ENCODE measurements around the gene KIF22.
A peak's percentile ranks its signal among the peaks of the same experiment; 100 is the strongest.

Gene KIF22

DNA sequence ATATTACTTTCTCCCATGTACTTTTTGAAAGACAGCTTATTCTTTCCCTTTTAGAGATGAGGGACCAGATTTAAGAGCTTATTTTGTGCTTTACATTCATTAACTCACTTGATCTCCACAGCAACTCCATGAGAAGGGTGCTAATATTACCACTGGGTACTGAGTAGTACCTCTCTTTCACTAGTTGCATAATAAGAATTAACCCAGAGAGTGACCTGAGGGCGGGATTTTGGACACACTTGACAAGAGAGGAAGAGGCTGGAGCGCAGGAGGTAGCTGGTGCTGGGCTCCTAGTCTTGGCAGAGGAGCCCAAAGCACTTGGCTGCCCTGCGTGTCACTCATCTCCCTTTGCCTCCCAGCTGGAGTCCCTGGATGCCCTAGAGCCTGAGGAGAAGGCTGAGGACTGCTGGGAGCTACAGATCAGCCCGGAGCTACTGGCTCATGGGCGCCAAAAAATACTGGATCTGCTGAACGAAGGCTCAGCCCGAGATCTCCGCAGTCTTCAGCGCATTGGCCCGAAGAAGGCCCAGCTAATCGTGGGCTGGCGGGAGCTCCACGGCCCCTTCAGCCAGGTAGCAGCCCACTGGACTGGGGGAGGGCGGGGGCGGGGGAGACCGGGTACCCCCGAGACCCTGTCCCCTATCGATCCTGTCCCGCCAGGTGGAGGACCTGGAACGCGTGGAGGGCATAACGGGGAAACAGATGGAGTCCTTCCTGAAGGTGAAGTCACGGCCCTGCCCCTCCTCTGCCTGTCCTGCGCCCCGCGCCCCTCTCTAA, 14.1 kb downstream of the KIF22 start:
- DNase-seq, result peak; percentile 18

DNA sequence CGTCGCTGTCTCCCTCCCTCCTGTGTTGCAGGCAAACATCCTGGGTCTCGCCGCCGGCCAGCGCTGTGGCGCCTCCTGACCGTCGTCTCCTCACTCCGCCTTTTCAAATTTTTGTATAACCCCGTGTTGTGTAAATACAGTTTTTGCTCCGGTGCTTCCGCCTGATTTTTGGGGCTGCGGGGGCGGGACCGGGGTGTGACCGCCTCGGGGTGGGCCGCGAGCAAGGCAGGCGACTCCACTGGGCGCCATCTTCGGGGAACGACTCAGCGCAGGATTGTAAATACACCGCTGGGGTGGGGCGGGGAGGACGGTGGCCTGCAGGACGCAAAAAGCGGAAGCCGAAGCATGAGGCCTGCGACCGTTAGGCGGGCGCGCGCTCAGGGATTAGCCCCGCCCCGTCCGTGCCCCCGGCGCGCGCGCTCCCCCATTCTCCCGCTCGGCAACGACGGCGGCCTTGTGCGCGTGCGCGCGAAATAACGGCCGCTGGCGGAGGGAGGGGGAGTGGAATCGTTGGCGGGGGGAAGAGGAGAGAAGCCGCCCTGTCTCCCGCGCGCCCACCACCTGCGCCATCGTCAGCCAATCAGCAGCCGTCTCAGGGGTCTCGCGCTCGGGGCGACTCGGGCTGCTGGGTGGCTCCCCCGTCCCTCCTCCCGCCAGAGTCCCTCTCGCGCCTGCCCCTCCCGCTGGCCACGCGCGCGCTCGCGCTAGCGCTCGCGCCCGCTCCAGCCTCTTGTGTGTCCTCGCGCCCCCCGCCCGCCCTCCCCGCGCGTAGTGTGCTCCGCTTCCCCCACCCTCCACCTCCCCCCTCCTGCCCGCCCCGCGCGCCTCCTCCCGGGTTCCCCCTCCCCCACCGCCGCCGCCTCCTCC, 14.9 kb downstream of the KIF22 start:
- DNase-seq, result peak; percentile 98

DNA sequence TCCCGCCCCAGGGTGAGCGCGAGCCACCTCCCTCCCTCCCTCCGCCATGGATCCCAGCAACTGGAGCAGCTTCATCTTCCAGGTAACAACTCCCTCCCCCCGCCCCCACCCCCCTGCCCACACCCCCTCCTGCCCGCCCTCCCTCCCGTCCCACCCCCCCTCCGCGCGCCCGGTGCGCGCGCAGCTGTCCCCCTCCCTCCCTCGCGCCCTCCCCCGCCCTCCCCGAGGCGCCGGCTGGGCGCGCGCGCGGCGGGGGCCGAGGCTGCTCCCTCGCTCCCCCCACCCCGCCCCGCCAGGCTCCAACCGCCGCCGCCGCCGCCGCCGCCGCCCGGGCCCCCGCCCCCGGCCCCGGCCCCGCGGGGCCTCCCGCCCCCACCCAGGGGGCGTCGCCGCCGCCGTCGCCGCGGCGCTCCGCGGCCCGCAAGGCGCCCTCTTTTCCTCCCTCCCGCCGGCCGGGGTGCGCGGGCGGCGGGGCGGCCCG, 15.6 kb downstream of the KIF22 start, which contains the start of gene MAZ:
MAZ (plus strand) TSS at position 431 of the 481 bp plus-strand sequence. CDS start 173 bp downstream, outside the sequence.
- DNase-seq, result no peak

DNA sequence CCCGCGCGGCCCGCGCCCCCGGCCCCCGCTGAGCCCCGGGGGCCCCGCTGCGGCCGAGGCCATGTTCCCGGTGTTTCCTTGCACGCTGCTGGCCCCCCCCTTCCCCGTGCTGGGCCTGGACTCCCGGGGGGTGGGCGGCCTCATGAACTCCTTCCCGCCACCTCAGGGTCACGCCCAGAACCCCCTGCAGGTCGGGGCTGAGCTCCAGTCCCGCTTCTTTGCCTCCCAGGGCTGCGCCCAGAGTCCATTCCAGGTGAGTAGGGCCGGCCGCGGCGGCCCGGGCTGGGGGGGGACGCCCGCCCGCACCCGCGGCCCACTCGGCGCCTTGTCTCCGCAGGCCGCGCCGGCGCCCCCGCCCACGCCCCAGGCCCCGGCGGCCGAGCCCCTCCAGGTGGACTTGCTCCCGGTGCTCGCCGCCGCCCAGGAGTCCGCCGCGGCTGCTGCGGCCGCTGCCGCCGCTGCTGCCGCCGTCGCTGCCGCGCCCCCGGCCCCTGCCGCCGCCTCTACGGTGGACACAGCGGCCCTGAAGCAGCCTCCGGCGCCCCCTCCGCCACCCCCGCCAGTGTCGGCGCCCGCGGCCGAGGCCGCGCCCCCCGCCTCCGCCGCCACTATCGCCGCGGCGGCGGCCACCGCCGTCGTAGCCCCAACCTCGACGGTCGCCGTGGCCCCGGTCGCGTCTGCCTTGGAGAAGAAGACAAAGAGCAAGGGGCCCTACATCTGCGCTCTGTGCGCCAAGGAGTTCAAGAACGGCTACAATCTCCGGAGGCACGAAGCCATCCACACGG, 16.3 kb downstream of the KIF22 start:
- DNase-seq, result peak; percentile 35

DNA sequence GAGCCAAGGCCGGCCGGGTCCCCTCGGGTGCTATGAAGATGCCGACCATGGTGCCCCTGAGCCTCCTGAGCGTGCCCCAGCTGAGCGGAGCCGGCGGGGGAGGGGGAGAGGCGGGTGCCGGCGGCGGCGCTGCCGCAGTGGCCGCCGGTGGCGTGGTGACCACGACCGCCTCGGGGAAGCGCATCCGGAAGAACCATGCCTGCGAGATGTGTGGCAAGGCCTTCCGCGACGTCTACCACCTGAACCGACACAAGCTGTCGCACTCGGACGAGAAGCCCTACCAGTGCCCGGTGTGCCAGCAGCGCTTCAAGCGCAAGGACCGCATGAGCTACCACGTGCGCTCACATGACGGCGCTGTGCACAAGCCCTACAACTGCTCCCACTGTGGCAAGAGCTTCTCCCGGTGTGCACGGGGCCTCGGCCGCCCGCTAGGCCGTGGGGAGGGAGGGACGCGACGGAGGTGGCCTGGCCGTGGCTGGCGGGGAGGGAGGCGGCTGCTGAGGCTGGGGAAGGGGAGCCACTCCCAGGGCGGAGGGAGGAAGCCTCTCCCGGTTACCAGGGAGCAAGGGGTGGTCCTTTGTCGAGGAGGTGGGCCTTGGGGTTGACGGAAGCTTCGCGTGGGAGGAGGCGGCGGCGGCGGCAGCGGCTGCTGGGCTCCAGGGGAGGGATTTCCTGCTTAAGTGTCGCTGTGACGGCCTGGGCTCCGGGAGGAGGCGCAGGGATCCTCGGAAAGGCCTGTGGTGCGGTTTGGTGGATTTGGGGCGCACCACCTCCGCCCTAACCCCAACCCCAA, 17.1 kb downstream of the KIF22 start:
- peak; percentile 92 for DNase-seq

DNA sequence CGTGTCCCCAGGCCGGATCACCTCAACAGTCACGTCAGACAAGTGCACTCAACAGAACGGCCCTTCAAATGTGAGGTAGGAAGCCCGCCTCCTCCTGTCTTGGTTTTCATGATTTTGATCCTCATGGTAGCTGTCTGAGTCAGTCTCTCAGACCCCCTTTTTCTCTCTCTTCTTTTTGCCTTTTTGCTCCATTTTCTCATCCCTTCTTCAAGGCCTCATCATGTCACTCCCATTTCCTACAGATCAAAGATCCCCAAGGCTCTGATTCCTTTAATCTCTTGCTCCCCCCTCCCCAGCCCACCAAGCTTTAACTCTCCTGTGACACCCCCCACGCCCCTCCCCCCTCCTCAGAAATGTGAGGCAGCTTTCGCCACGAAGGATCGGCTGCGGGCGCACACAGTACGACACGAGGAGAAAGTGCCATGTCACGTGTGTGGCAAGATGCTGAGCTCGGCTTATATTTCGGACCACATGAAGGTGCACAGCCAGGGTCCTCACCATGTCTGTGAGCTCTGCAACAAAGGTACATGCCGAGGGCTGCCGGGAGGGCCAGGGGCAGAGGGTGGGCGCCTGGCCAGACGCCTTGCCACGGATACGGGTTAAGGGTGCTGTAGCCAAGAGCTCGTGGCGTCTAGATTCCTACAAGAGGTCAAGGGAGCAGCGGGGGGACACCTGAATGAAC, 17.8 kb downstream of the KIF22 start:
- DNase-seq, result no peak

DNA sequence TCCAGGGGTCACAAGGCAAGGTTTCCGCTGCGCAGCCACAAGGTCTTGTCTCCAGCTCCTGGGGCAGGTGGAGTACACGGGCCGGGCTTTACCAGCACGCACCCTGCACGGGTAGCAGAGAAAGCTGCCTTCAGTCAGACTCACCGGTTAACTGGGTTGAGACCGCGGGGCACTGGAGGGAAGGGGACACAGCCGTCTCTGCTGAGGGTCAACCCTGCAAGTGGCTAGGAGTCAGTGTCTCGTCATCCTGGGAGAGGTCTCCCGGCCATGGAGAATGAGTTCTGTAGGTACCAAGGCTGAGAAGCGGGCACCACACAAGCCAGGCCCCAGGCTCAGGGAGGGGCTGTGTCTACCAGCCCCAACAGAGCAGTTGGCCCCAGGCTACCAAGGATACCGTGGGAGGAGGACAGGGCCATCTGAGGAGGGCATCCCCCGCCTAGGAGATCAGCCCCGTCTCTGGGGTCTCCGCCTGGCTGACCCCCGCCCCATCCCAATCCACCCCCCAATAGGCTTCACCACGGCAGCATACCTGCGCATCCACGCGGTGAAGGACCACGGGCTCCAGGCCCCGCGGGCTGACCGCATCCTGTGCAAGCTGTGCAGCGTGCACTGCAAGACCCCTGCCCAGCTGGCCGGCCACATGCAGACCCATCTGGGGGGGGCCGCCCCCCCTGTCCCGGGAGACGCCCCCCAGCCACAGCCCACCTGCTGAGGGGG, 18.6 kb downstream of the KIF22 start:
- DNase-seq, result no peak

DNA sequence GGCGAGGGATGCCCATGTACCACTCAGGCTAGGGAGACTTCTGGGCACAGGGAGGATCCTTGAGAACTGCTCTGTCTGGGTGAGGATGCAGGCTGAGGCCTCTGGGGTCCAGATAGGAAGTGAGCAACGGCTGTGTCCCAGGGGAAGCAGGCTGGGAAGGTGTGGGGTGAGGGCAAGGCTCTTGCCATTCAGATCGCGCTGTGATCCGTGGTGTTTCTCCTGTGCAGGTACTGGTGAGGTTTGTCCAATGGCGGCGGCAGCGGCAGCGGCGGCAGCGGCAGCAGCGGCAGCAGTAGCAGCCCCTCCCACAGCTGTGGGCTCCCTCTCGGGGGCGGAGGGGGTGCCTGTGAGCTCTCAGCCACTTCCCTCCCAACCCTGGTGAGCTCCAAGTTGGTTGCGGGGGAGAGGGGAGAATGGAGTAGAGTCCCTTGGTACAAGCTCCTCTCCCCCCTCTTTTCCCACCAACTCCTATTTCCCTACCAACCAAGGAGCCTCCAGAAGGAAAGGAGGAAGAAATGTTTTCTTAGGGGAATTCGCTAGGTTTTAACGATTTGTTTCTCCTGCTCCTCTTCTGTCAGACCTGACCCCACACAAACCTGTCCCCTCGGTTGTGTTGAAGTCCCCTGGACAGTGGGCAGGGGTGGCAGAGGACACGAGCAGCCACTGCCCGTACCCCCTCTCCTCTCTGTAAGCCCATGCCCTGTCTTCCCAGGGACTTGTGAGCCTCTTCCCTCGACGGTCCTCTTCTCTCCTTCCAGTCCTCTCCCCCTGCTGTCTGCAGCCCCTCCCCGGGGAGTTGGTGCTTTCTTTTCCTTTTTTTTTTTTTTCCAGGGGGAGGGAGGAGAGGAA, 19.5 kb downstream of the KIF22 start:
- peak; percentile 43 for DNase-seq

DNA sequence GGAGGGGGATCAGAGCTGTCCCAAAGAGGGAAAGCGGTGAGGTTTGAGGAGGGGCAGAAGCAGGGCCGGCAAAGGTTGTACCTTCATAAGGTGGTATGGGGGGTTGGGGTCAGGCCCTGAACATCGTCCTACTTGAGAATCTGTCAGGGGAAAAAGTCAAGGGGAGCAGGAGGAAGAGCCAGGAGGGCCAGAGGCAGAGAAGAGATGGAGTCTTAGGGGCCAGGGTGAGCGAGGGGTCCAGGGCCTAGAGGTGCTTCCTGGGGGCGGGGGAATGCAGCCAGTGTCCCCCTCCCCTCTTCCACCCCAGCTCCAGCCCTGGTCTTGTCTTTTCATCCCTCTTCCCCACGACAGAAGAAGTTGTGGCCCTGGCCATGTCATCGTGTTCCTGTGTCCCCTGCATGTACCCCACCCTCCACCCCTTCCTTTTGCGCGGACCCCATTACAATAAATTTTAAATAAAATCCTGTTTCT, 20.2 kb downstream of the KIF22 start:
- no peak for DNase-seq

DNA sequence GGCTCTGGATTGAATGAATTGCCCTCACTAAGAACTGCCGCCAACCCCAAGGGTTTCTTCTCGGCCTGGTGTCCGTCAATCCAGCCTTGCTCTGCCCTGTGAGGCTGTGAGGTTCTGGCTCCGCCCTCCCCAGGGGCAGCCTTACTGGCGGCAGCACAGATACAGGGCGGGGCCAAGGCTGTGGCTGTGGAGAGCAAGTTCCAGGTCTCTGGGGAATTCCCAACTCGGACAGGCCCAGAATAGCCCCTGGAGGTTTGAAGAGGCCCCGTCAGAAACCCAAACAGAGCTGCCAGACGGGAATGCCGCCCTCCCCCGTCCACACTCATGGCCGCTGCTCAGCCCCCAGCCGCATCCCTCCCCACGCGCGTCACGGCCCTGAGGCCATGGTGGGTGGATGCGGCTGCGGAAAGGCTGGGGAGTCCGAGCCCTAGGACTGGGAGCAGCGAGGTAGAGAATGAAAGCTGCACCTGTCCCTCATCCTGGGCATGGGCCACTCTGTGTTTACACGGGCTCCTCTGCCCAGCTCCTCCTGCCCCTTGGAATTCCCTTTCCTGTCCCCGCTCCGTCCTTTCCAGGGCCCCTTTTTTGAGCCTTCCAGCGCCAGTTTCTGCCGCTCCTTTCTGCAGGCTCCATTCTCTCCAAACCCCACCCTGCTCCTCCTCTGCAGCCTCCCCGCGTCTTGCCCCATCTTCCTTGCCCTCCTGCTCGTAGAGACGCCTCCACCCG, 20.8 kb downstream of the KIF22 start:
- DNase-seq, result peak; percentile 86

DNA sequence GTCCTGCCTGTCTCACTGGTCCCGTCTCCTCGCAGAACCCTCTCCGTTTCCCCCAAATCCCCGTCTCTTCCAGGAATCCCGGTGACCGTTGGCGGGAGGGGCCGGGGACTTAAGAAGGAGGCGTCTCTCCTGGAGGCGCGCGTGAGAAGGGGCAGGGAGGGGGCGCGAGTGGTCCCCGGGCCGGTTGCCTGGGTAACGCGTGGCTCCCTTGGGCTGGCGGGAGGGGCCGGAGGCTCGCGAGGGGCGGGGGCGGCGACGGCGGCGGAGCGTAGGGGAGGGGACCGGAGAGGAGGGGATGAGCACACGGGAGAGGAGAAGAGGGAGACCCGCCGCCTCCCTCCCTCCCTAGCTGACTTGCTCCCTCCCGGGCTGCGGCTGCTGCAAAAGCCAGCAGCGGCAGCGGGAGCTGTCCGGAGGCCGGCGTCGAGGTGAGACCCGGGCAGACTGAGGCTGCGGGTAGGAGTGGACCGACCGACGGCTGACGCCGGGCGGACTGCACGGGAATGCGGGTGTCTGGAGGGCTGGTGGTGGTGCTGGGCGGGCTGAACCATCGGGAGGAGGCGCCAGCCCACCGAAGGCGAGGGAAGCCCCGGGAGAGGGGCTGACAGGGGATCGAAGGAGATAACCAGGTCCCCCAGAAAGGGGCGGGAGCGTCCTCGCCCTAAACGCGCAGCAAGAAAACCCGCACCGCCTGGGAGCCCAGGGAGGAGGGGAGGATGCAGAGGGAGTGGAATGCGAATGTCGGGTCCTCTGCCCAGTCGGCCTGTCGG, 21.5 kb downstream of the KIF22 start, which contains the start of gene PRRT2:
PRRT2 (plus strand) TSS at position 298 of the 770 bp plus-strand sequence. CDS start 862 bp downstream, outside the sequence.
- peak; percentile 46 for DNase-seq

DNA sequence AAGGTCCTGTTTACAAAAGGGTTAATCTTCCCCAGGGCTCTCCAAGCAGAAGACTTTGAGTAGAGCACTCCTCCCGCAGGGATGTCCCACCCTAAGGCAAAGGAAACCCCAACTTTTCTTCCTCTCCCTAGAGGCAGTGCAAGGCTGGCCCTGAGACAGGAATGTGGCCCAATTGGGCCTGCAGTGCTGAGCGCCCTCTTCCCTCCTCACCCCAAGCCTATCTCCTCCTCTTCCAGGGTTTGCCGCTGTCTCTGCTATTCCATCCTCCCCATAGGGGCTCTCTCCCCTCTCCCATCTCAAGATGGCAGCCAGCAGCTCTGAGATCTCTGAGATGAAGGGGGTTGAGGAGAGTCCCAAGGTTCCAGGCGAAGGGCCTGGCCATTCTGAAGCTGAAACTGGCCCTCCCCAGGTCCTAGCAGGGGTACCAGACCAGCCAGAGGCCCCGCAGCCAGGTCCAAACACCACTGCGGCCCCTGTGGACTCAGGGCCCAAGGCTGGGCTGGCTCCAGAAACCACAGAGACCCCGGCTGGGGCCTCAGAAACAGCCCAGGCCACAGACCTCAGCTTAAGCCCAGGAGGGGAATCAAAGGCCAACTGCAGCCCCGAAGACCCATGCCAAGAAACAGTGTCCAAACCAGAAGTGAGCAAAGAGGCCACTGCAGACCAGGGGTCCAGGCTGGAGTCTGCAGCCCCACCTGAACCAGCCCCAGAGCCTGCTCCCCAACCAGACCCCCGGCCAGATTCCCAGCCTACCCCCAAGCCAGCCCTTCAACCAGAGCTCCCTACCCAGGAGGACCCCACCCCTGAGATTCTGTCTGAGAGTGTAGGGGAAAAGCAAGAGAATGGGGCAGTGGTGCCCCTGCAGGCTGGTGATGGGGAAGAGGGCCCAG, 22.4 kb downstream of the KIF22 start:
- no peak for DNase-seq

DNA sequence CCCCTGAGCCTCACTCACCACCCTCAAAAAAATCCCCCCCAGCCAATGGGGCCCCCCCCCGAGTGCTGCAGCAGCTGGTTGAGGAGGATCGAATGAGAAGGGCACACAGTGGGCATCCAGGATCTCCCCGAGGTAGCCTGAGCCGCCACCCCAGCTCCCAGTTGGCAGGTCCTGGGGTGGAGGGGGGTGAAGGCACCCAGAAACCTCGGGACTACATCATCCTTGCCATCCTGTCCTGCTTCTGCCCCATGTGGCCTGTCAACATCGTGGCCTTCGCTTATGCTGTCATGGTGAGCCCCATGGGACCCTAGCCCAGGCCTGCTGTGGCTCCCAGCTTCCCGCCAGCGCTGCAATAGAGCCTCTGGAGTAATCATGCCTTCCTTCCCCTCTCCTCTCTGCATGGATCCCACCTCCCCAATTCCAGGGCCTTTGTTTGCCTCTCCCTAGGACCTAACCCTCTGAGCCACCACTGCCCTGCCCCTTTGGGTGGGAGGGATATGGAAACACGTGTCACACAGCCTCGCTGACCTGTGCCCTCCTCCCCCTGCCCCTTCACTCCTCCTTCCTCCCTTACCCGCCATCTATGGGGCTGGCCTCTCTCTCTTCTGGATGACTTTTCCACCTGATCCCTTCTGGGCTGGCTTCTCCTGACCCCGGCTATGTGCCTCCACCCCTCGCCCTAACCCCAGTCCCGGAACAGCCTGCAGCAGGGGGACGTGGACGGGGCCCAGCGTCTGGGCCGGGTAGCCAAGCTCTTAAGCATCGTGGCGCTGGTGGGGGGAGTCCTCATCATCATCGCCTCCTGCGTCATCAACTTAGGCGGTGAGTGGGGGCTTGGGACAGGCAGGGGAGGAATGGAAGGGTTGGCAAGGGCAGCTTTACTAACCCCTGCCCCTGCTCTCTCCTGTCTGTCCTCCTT, 23.4 kb downstream of the KIF22 start:
- DNase-seq, result no peak

DNA sequence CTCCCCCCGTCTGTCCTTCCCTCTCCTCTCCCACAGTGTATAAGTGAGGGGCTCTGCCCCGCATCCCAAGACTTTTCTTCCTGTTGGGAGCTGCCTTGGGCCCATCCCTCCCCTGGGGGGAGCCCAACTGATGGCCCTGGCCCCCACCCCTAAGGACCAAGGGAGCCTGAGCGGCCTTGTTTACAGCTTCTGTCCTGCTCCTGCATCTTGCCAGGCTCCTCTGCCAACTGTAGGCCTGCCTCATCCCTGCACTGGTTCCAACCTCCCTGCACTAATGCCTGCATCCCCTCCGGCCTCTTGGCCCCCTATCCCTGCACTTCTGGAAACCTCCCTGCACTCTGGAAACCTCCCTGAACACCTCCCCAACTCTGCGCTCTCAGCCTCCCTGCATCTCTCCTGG, 24.0 kb downstream of the KIF22 start:
- no peak for DNase-seq

DNA sequence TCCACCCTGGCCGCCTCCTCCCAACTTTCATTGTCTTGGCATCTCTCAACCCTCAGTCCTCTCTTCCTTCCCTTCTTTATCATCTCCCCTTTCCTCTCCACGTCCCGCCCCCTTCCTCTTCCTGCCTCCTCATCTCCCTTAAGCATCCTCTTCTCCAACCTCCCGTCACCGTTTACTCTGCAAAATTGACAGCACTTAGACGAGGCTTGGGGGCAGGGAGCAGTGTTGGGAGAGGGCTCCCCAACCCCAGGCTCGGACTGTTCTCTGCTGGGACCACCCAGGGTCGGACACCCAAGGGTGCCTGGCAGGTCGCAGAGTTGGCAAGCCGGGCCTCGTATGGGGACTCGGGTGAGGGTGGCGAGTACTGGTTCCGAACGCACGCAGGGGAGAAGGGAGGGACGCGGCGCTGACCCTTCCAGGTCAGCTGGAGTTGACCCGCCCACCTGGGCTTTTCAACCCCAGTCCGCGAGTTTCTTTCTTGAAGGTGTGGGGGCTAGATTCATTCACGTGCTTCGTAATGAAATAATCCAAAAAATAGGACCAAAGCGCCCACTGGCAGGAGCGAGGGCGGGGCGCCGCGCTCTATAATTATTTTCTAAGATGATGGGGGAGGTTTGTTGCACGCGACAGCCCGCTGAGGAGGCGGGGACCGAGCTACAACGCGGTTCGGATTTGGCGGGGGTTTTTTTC, 24.6 kb downstream of the KIF22 start:
- no peak for DNase-seq

Measured in CD4-positive, alpha-beta T cell treated with Interleukin-15 for 1 hour (primary cell).